AG04450 (cell line): ENCODE data around the gene TIMM13. TPM values are rescaled to one million over a fixed set of nuclear protein-coding genes. Genes with fewer than 3 reads are reported as not detected.

Source experiments
- CTCF ChIA-PET: fragments of 300-600, 350-600 bp; formaldehyde crosslinking; extraction: SDS; loops from one replicate; lab custom pipeline; 2022; ENCODE audit warnings: antibody characterized with exemption, inconsistent platforms; lab: Charles Lee
- POLR2A ChIA-PET: fragments of 350-600 bp; formaldehyde crosslinking; extraction: SDS; loops from one replicate; lab custom pipeline; 2021; ENCODE audit warnings: antibody characterized with exemption, inconsistent platforms; lab: Yijun Ruan, JAX
- DNase-seq: peaks from one replicate; pipeline ENCODE4 v3.0.0-alpha.2; 2011; ENCODE audit warnings: low read depth, low spot score
- H3K27ac ChIP-seq: one replicate; pipeline ENCODE4 v1.5.1; 2012; ENCODE audit warnings: low read depth, low read length, control low read depth
- H3K27me3 ChIP-seq: one replicate; pipeline ENCODE4 v1.6.0; 2012; ENCODE audit warnings: low read length; ENCODE audit not compliant: control insufficient read depth, insufficient read depth
- H3K4me3 ChIP-seq: 2 replicates; pipeline ENCODE4 v1.5.1; 2011; ENCODE audit warnings: mild to moderate bottlenecking, low read depth, low read length, control low read depth
- H3K9me3 ChIP-seq: 2 replicates; pipeline ENCODE4 v1.5.1; 2012; ENCODE audit warnings: low read length; ENCODE audit not compliant: control insufficient read depth, insufficient read depth
- CTCF ChIP-seq: IDR thresholded peaks from 2 replicates; pipeline ENCODE4 v1.5.1; 2011; ENCODE audit warnings: low read depth, low read length, control low read depth, inconsistent platforms
- polyA plus RNA-seq: library from polyadenylated mRNA; depleted of rRNA; stranded (reverse); fragments of >200 nt; gene quantifications from 2 replicates; pipeline ENCODE4 v1.2.3, GENCODE V29; 2011

Gene TIMM13
- polyA plus RNA-seq, 1 experiment: 21.6 TPM

- DNase-seq: no peak
- H3K27me3 ChIP-seq: no peaks in the 10 kb centered on the region
- TF ChIP-seq CTCF: no peak
- no peaks in the 10 kb centered on the region; the same call in 1 of the 2 replicates for H3K9me3 ChIP-seq
- no peak overlapping the region for H3K4me3 ChIP-seq
- no peak overlapping the region for H3K27ac ChIP-seq
- ChIA-PET POLR2A (no interaction called here), CTCF (no interaction called here)
Observed at GRCh38 chr19:2444251-2445002, 17.0 kb upstream of the TIMM13 start.

DNA sequence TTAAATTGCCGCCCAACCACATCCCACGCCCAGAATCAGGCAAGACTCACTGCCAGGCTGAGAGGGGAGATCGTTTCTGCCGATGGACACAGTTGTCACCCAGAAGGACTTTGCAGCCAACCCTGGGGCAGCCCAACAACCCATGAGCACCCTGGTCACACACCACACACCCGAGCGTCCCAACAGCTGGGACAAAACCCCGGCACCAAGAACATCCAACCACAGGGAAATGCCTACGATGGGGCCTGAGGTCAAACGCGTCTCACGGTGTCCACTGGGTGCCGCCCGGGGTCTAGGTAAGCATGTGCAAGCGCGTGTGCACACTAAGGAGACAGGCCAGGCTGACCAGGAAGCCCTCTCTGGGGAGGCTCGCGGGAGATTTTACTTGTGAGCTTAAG is 16.4 kb upstream of the TIMM13 start:
- Histone ChIP-seq H3K9me3 (no peaks in the 10 kb centered on the region; the same call in 1 of the 2 replicates), H3K27me3 (no peaks in the 10 kb centered on the region), H3K27ac (no peak overlapping the region), H3K4me3 (no peak overlapping the region)
- CTCF ChIA-PET: interaction anchor here (0.6 kb wide), 1 partner anchor 13 kb away, joined by 4 read pairs; the partner anchor contains the start of gene LMNB2
- POLR2A ChIA-PET: no interaction called here
- DNase-seq: no peak
- no peak for TF ChIP-seq CTCF

DNA sequence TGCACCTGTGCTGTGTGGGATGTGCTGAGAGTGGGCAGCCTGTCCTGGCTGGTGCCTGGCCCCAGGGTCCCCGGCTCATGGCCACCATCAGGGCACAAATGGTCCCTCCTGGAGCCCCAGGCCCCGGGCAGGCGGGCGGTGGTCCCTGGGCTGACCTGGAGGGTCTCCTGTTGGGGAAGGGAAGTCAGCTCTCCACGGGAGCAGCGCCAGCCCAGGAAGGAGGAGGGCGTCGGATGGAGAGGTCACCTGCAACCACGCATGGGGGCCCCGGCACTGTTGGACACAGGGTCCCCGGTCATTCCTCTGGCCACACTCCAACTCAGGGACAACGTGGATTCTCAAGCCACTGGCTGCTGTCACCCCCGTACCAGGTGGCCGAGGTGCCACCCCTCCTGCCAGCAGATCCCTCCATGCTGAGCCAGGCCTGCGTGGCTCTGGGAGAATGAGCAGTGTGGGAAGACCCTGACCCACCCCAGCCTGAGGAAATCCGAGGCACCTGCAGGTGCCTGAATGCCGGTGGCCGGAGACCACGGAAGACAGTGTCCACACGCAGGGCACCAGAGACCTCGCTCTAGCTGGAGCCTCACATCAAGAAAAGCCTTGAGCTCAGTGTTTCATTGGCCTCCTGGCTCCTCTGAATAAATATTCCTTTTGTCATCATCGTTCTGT is 15.9 kb upstream of the TIMM13 start:
- no peaks in the 10 kb centered on the region for H3K27me3 ChIP-seq
- H3K4me3 ChIP-seq: no peak overlapping the region
- no peak for DNase-seq
- H3K9me3 ChIP-seq: no peaks in the 10 kb centered on the region; the same call in 1 of the 2 replicates
- TF ChIP-seq CTCF: no peak
- ChIA-PET CTCF (interaction anchor here (0.6 kb wide), 1 partner anchor 14 kb away, joined by 4 read pairs; the partner anchor contains the start of gene LMNB2), POLR2A (no interaction called here)
- no peak overlapping the region for H3K27ac ChIP-seq

DNA sequence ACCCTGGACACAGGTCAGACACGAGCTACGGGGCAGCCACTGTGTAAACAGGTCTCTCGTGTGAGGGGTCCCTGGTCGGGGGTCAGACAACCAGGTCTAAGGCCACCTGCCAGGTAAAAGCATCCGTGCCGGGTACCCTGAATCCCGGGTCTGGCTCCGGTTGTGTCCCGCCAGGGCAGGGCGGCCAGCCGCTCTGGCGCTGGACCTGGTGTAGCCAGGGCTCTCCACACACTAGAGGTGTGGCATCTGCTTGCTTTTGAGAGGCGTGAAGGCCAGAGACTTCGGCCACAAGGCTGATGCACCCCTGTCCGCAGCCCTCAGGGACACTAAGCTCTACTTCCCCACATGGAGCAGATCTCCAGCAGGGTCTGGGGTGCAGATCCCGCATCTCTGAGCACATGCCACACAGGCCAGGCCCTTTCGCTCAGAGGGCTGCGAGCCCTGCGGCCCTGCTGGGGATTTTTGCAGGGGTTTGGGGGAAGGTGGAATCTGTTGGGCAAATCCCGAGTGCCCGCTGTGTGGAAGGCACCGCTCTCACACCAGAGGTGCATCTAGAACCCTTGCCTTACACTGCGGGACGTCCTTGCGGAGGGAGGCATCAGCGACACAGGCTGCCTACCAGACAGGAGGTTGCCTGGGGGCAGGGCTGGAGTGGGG is 13.8 kb upstream of the TIMM13 start:
- no peak for TF ChIP-seq CTCF
- H3K27me3 ChIP-seq: no peaks in the 10 kb centered on the region
- CTCF ChIA-PET: no interaction called here
- H3K4me3 ChIP-seq: no peak overlapping the region
- POLR2A ChIA-PET: no interaction called here
- H3K27ac ChIP-seq: no peak overlapping the region
- H3K9me3 ChIP-seq: no peaks in the 10 kb centered on the region; the same call in 1 of the 2 replicates
- no peak for DNase-seq
